K562 (cell line): ENCODE results near the gene BNIP5. TPM values are rescaled to one million over a fixed set of nuclear protein-coding genes. Genes with fewer than 3 reads are reported as not detected.

Source experiments
- ATAC-seq: fragments of 200-7000 bp; cut with Tn5 transposase; 3 replicates; pipeline ENCODE4 v1.9.1; 2020; ENCODE audit warnings: moderate library complexity
- BruUV-seq: library from RNA; stranded (reverse); fragments of 400-500 nt; replicated peaks from 2 replicates; lab custom pipeline; 2021; lab: Mats Ljungman, UMichigan
- CTCF ChIA-PET: fragments of 300-600 bp; formaldehyde crosslinking; extraction: SDS; loops from one replicate; lab custom pipeline; 2021; ENCODE audit warnings: low intra/inter-chr PET ratio; lab: Yijun Ruan, JAX
- POLR2A ChIA-PET: fragments of 300-600, 350-650 bp; sonication (Branson Sonifier 250); formaldehyde crosslinking; extraction: SDS; loops from one replicate; lab custom pipeline; 2021; ENCODE audit warnings: antibody characterized with exemption, inconsistent platforms; lab: Yijun Ruan, JAX
- DNase-seq, 4 experiments: peaks; one replicate each; pipeline versions ENCODE4 v3.0.0 to v3.0.0-alpha.2; 2011 to 2018; ENCODE audit warnings: low spot score in 3 of 4, mixed read lengths in 3 of 4; ENCODE audit errors: extremely low read depth in 1 of 4
- FAIRE-seq: peaks from 2 replicates; lab custom pipeline; 2011; peaks lifted over from hg19 to GRCh38; lab: Jason Lieb, UNC
- H2AFZ ChIP-seq: 2 replicates; pipeline ENCODE4 v1.6.0; 2011; ENCODE audit warnings: low read depth, low read length, control low read depth, inconsistent platforms
- H3K27ac ChIP-seq: fragments of 200-600 bp; 3 replicates; pipeline ENCODE4 v1.8.0; 2011; ENCODE audit warnings: low read depth, mild to moderate bottlenecking, control low read depth, inconsistent platforms, low read length, moderate library complexity, mixed read lengths; ENCODE audit errors: extremely low read depth
- H3K27me3 ChIP-seq, 2 experiments: fragments of 300-600 bp in 1 of 2; 2 replicates in 1 of 2; 3 replicates in 1 of 2; pipeline versions ENCODE4 v1.6.0 to v1.8.0; 2011; ENCODE audit warnings: inconsistent platforms in 2 of 2, low read length in 2 of 2, mild to moderate bottlenecking in 1 of 2, mixed read lengths in 1 of 2, moderate library complexity in 1 of 2; ENCODE audit not compliant: control insufficient read depth in 2 of 2, insufficient read depth in 2 of 2
- H3K36me3 ChIP-seq: fragments of 300-600 bp; 3 replicates; pipeline ENCODE4 v1.8.0; 2011; ENCODE audit warnings: mild to moderate bottlenecking, low read length, inconsistent platforms; ENCODE audit not compliant: control insufficient read depth, insufficient read depth
- H3K4me1 ChIP-seq, 2 experiments: fragments of 200-600 bp in 1 of 2; replicated peaks in 1 of 2; 2 replicates in 1 of 2; 3 replicates in 1 of 2; pipeline versions ENCODE4 v1.5.1 to v1.8.0; 2011; ENCODE audit warnings: inconsistent platforms in 2 of 2, low read length in 2 of 2, mild to moderate bottlenecking in 1 of 2, mixed read lengths in 1 of 2, moderate library complexity in 1 of 2; ENCODE audit not compliant: control insufficient read depth in 2 of 2, insufficient read depth in 2 of 2
- H3K4me2 ChIP-seq: 2 replicates; pipeline ENCODE4 v1.6.1; 2011; ENCODE audit warnings: low read length, control low read depth, inconsistent platforms, mixed read lengths; ENCODE audit not compliant: insufficient read depth
- H3K4me3 ChIP-seq: fragments of 200-600 bp; sonication (generic), shearing (Covaris generic); 2 replicates; pipeline ENCODE4 v1.5.1; 2016; ENCODE audit warnings: control low read depth, inconsistent platforms
- H3K79me2 ChIP-seq: fragments of 200-600 bp; 3 replicates; pipeline ENCODE4 v1.8.0; 2011; ENCODE audit warnings: low read length, inconsistent platforms; ENCODE audit not compliant: control insufficient read depth, insufficient read depth
- H3K9ac ChIP-seq, 2 experiments: 2 replicates each; pipeline versions ENCODE4 v1.6.0 to v1.6.1; 2011; ENCODE audit warnings: low read depth in 2 of 2, low read length in 2 of 2, control low read depth in 1 of 2, inconsistent platforms in 1 of 2, mild to moderate bottlenecking in 1 of 2, mixed read lengths in 1 of 2; ENCODE audit not compliant: insufficient read depth in 1 of 2
- H3K9me1 ChIP-seq: one replicate; pipeline ENCODE4 v1.6.0; 2011; ENCODE audit warnings: inconsistent platforms, mild to moderate bottlenecking, low read length, moderate library complexity; ENCODE audit not compliant: control insufficient read depth, insufficient read depth
- H3K9me3 ChIP-seq: replicated peaks from 2 replicates; pipeline ENCODE4 v1.5.1; 2011; ENCODE audit warnings: low read depth, low read length, inconsistent platforms; ENCODE audit not compliant: control insufficient read depth, insufficient read depth
- H4K20me1 ChIP-seq: replicated peaks from 2 replicates; pipeline ENCODE4 v1.6.1; 2011; ENCODE audit warnings: low read length, inconsistent platforms, mixed read lengths; ENCODE audit not compliant: control insufficient read depth, insufficient read depth
- ARHGAP35 ChIP-seq: fragments of 450-650 bp; IDR thresholded peaks from 2 replicates; pipeline ENCODE4 v1.6.1; 2018; ENCODE audit not compliant: partially characterized antibody
- ATF3 ChIP-seq, 2 experiments: fragments of 450-650 bp in 1 of 2; sonication (generic) in 1 of 2; formaldehyde crosslinking in 1 of 2; IDR thresholded peaks in 1 of 2; conservative IDR thresholded peaks in 1 of 2; 2 replicates each; pipeline versions ENCODE4 v1.6.1 to v1.8.1; 2016 to 2023; ENCODE audit warnings: mild to moderate bottlenecking in 2 of 2, moderate library complexity in 2 of 2, inconsistent platforms in 1 of 2, missing genetic modification reagents in 1 of 2
- CSDE1 ChIP-seq, 2 experiments: fragments of 450-650 bp; IDR thresholded peaks; 2 replicates each; pipeline ENCODE4 v1.6.1; 2016; ENCODE audit warnings: mild to moderate bottlenecking in 1 of 2
- FOSL1 ChIP-seq: fragments of 200-800 bp; sonication (Bioruptor generic); conservative IDR thresholded peaks from 2 replicates; pipeline ENCODE4 v1.6.1; 2016; ENCODE audit warnings: missing genetic modification characterization, missing compliant biosample characterization
- KDM4B ChIP-seq, 2 experiments: fragments of 450-650 bp in 1 of 2; sonication (generic) in 1 of 2; IDR thresholded peaks; 2 replicates each; pipeline ENCODE4 v1.6.1; 2016 to 2017; ENCODE audit warnings: borderline replicate concordance in 2 of 2, antibody characterized with exemption in 1 of 2, low read depth in 1 of 2, mild to moderate bottlenecking in 1 of 2
- PHF21A ChIP-seq: fragments of 450-650 bp; IDR thresholded peaks from 2 replicates; pipeline ENCODE4 v1.6.1; 2017; ENCODE audit warnings: low read depth, borderline replicate concordance
- POLR2G ChIP-seq: fragments of 200-400 bp; formaldehyde crosslinking; IDR thresholded peaks from 2 replicates; pipeline ENCODE4 v1.6.1; 2017; ENCODE audit warnings: low read depth, mild to moderate bottlenecking, antibody characterized with exemption, low read length, moderate library complexity
- RBM25 ChIP-seq: fragments of 200-400 bp; formaldehyde crosslinking; IDR thresholded peaks from 2 replicates; pipeline ENCODE4 v1.6.1; 2018; ENCODE audit warnings: low read length, low read depth, moderate library complexity; ENCODE audit not compliant: severe bottlenecking
- SP2 ChIP-seq: IDR thresholded peaks from 2 replicates; pipeline ENCODE4 v1.6.1; 2011; ENCODE audit warnings: mild to moderate bottlenecking, low read depth, low read length, moderate library complexity; ENCODE audit not compliant: poor library complexity, severe bottlenecking; ENCODE audit errors: extremely low read depth
- ZNF165 ChIP-seq: fragments of 250-450 bp; sonication (Bioruptor Pico); IDR thresholded peaks from 2 replicates; pipeline ENCODE4 v1.4.0; 2020; ENCODE audit warnings: borderline replicate concordance
- ZNF699 ChIP-seq: fragments of 250-450 bp; sonication (Bioruptor Pico); IDR thresholded peaks from 2 replicates; pipeline ENCODE4 v1.8.0; 2021; ENCODE audit warnings: mild to moderate bottlenecking, moderate library complexity; ENCODE audit not compliant: insufficient replicate concordance
- ZNF780A ChIP-seq: fragments of 250-450 bp; sonication (Bioruptor Pico); IDR thresholded peaks from 2 replicates; pipeline ENCODE4 v1.5.0; 2021; ENCODE audit warnings: mild to moderate bottlenecking
- ZNF79 ChIP-seq: fragments of 250-450 bp; sonication (Bioruptor Pico); IDR thresholded peaks from 2 replicates; pipeline ENCODE4 v1.4.0; 2020; ENCODE audit warnings: low read depth, mild to moderate bottlenecking, moderate library complexity
- WGBS: fragments of 100-300 bp; shearing (Covaris generic); methylation state at CpG from one replicate; pipeline ENCODE4 v1.1.6; 2016; ENCODE audit warnings: low coverage, mixed read lengths; ENCODE audit not compliant: insufficient coverage; ENCODE audit errors: missing lambda C conversion rate; 5-methylcytosine and 5-hydroxymethylcytosine counted together
- in situ Hi-C: fragments of 300-500 bp; cut with MboI; formaldehyde crosslinking; loops from 4 replicates; pipeline ENCODE4 v1.15.0; 2018; ENCODE audit warnings: inconsistent platforms, mixed read lengths
- intact Hi-C: fragments of 100-400 bp; cut with micrococcal nuclease; formaldehyde crosslinking; loops from 2 replicates; pipeline ENCODE4 v1.14.2; 2022
- polyA plus RNA-seq, 8 experiments: library from polyadenylated mRNA; depleted of rRNA in 4 of 8; stranded (reverse) in 5 of 8; unstranded in 3 of 8; fragments of >200 nt; fragmentation: Nextera tagmentation in 2 of 8; fragmentation: Illumina TruSeq in 1 of 8; extraction: Ambion mirVana in 2 of 8; extraction: Trizol in 1 of 8; gene quantifications; 2 replicates each; pipeline versions ENCODE4 v1.2.1 to v1.2.3, GENCODE V29; 2011 to 2014; ENCODE audit warnings: inconsistent platforms in 1 of 8, missing spikeins in 1 of 8
- total RNA-seq, 7 experiments: library from RNA; depleted of rRNA in 6 of 7; stranded (reverse); fragments of >200 nt in 6 of 7; fragmentation: Illumina TruSeq in 2 of 7; extraction: Trizol in 2 of 7; gene quantifications; 2 replicates each; pipeline versions ENCODE4 v1.2.1 to v1.2.3, GENCODE V29; 2011 to 2021; ENCODE audit warnings: low replicate concordance in 1 of 7

The BNIP5 gene
- total and polyA plus RNA-seq, 9 of the 15 experiments (the other 6 are each of a cell fraction or from before 2014, with no cell fraction given): not detected

GRCh38 chr6:36314221-36315014, 22.3 kb downstream of the BNIP5 start (continued):
- peak; percentile 13 for TF ChIP-seq RBM25
- no peak for TF ChIP-seq ZNF780A (CRISPR knock-in tag)
- peak; percentile 79 for TF ChIP-seq FOSL1 (tag)
- no peak for TF ChIP-seq ZNF165 (CRISPR knock-in tag)
- 0 out of 2 replicates have a peak, but pooled peaks have one; percentile 7 for TF ChIP-seq ATF3 (IDR thresholded peaks at IDR 0.05)
- no peak for TF ChIP-seq ATF3 (CRISPR knock-in tag; conservative IDR thresholded peaks at IDR 0.05)
- TF ChIP-seq PHF21A: no peak

- 8% methylated on average over 3 of the region's 4 CpGs for WGBS
- Histone ChIP-seq H3K9me1 (no peaks in the 10 kb centered on the region), H3K9ac (no peak overlapping the region), H3K79me2 (no peaks in the 10 kb centered on the region), H3K4me1 (no peaks in the 10 kb centered on the region; a peak in 2 of 5 replicates), H3K27me3 (peaks cover 40 to 70% of the 10 kb centered on the region in 2 experiments), H4K20me1 (no peaks in the 10 kb centered on the region; the same call in 1 of the 2 replicates), H3K4me3 (no peak overlapping the region)
- DNase-seq (no peak), FAIRE-seq (no peak)
- in situ Hi-C loops (no loop called here), intact Hi-C loops (no loop called here)
- ChIA-PET CTCF (no interaction called here), POLR2A (no interaction called here)
- TF ChIP-seq CSDE1 (IDR thresholded peaks at IDR 0.05) (no peak), POLR2G (no peak), ZNF699 (CRISPR knock-in tag) (no peak), SP2 (no peak), KDM4B (IDR thresholded peaks at IDR 0.05; ENCODE audit: borderline replicate concordance in 2 of 2, low read depth in 1 of 2) (no peak), ZNF79 (CRISPR knock-in tag) (no peak), ARHGAP35 (no peak)
- TF ChIP-seq, all 486 proteins: peak for 0
- H3K4me2 ChIP-seq: no peak overlapping the region
- ATAC-seq: no peak; the same call in 2 of the 3 replicates
- H3K27ac ChIP-seq: no peak overlapping the region
- BruUV-seq: no TSS peak
- no peaks in the 10 kb centered on the region for H3K36me3 ChIP-seq
- no peak overlapping the region for H2AFZ ChIP-seq
- H3K9me3 ChIP-seq: 0 out of 2 replicates have a peak, but pooled peaks cover 3% of the 10 kb centered on the region
Observed at GRCh38 chr6:36313649-36313936, 23.1 kb downstream of the BNIP5 start.
